Skeletal muscle cell (primary cell): ENCODE measurements around the gene GALNT15.

Experiments
- DNase-seq: peaks from one replicate; pipeline ENCODE4 v3.0.0-alpha.2; 2010; ENCODE audit warnings: low read depth
- H3K4me3 ChIP-seq: 2 replicates; pipeline ENCODE4 v1.5.1; 2011; ENCODE audit warnings: low read depth, mild to moderate bottlenecking, control low read depth, low read length, moderate library complexity

GALNT15 gene

DNA sequence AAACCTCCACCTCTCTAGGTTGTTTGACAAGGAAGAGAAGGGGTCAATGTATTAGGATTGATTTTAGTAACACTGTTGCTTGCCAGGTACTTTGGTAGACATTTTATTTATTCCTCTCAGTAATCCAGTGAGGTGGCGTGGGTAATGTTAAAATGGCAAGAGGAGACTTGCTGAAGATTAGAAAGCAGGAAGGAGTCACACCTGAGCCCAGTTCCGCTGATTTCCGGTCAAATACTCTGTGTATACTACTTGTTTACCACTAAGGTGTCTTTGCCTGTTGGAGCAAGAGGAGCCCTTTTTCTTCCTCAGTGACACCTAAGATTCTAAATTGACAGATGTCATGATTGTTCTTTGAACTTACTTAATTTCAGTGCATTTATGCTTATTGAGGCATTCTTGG is 92.2 kb downstream of the GALNT15 start:
- DNase-seq: no peak
- no peak overlapping the region for H3K4me3 ChIP-seq

- H3K4me3 ChIP-seq: no peak overlapping the region
- no peak for DNase-seq
These were observed 96.4 kb downstream of the GALNT15 start for GRCh38 chr3:16270855-16271254.

- H3K4me3 ChIP-seq: no peak overlapping the region
- DNase-seq: no peak
These were observed 98.1 kb downstream of the GALNT15 start for GRCh38 chr3:16272588-16272987.

GRCh38 chr3:16273867-16274266 is 99.4 kb downstream of the GALNT15 start:
- no peak overlapping the region for H3K4me3 ChIP-seq
- no peak for DNase-seq

DNA sequence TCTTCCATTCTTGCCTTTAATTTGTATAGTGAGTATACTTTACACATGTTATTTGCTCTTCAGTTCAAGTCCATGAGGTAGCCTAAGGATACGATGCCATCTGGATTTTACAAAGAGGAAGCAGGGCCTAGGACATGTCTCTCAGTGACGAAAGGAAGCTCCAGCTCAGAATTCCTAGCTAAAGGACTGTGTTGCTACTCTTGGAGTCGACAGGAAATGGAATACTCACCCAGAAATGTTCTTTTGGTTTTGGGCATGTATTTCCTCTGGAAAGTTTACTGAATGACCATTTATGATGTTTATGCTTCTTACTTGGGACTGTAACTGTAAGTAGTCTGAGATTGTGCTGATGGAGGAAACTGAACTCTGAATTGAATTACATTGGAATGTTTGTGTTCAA is 103.0 kb downstream of the GALNT15 start:
- H3K4me3 ChIP-seq: no peak overlapping the region
- DNase-seq: no peak

DNA sequence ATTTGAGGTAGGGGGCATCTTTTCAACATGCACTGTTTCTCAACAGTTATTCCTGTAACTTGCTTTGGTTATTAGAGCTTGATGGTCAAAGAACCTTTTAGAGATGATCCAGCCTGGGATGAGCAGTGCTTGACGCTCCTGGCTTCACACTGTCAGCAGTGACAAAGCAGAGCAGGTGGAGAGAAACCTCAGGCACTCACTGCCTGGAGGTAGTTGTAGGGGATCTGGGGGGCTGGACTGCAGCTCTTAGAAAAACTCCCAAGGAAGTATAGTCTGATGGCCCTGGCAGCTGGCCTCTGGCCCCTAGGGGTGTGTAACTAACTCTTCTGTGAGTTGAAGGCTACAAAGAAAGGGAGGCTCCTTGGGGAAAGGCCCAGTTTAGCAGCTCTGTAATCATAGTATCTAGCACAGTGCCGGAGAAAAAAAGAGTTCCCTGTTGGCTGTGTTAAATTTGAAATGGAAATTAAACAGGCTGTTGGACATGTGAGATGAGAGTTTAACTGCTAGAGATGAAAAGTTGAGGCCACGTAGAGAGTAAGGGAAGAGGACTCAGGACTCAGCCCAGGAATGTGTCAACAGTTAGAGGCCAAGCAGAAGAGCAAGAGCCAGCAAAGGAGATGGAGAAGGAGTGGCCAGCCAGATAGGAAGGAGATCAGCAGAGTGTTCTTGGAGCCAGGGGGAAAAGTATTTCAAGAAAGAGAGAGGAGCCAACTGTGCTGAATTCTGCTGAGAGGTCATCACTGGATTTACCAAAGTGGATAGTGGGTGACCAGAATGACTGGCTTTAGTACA is 104.7 kb downstream of the GALNT15 start:
- H3K4me3 ChIP-seq: no peak overlapping the region
- no peak for DNase-seq

- no peak overlapping the region for H3K4me3 ChIP-seq
- no peak for DNase-seq
These were observed 106.2 kb downstream of the GALNT15 start for GRCh38 chr3:16280671-16281070.
